T-helper 2 cell treated with Interferon-gamma antibody and Interleukin-4, amounts not matched to agents 100 ng/mL and 5 ng/mL, for 36 hours (primary cell): ENCODE results near the gene SDK1. TPM values are rescaled to one million over a fixed set of nuclear protein-coding genes. Genes with fewer than 3 reads are reported as not detected.
"Not testable (repeated sequence)": the region's sequence is repeated elsewhere in the genome, so short reads cannot be mapped to it uniquely, and the experiment has no call there.

ENCODE experiments used
- intact Hi-C: fragments of 100-400 bp; cut with micrococcal nuclease; formaldehyde crosslinking; loops from one replicate; pipeline ENCODE4 v1.15.1; 2023
- total RNA-seq: library from RNA; stranded (reverse); gene quantifications from 2 replicates; pipeline ENCODE4 v1.2.3, GENCODE V29; 2022

SDK1 gene
- total RNA-seq, 1 donor from 2014 or later = 0.09 TPM

DNA sequence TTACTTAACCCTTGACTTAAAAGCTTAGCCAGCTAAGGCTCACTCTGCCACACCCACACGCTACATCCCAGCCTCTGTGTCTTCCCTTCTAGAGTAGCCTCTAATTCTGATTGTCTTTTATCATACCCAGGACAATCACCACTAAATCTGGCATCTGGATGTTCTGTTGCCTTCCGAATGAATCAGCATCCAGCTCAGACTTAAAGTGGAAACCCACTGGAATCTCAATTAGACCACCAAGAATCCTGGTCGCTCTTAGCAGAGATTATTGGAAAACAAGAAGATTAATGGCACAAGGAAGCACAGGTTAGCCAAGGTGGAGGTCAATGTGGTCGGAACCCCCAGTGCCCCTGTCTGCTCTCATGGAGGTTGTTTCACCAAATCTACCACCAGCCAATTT, 976.9 kb downstream of the SDK1 start:
- intact Hi-C loops = no loop called here

DNA sequence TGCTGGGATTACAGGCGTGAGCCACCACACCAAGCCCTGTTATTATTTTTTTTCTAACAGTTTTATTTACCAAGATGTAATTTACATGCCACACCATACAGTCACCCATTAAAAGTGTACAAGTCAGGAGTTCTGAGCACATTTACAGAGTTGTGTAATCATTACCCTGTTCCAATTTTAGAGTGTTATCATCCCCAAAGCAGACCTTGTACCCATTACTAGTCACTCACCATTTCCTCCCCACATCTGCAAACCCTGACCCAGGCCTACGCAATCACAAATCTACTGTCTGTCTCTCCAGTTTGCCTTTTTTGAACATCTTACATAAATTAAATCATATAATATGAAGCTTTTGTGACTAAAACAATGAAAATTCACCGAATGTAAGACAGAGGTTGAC, 978.2 kb downstream of the SDK1 start:
- intact Hi-C loops = no loop called here

DNA sequence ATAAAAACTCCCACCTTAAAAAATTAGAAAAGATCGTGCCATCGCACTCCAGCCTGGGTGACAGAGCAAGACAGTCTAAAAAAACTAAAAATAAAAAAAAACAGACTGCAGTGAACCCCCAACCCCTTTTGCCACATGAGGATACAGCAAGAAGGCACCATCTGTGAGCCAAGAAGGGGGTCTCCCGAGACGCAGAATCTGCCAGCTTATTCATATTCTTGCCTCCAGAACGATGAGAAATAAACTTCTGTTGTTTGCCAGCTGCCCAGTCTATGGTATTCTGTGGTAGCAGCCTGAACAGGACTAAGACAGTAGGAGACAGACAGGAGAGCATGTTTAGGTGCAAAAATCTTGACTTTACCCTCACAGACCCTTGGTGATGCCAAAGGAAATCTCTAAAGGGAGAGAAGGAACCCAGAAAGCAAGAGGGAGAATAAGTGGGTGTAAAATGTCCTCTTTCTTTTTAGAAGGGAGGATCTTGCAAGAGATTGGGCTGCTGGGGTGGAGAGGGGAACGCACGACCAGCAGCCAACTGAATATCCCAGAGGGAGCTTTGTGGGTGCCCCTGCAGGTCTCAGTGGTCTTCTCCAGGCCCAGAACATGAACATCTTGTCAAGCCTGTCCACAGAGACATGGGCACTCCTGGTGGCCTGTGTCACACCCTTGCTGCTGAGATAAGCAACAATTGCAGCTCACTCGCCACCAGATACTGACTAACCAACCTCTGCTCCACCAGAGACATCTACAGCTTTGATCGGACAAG, 980.4 kb downstream of the SDK1 start:
- intact Hi-C loops = no loop called here

DNA sequence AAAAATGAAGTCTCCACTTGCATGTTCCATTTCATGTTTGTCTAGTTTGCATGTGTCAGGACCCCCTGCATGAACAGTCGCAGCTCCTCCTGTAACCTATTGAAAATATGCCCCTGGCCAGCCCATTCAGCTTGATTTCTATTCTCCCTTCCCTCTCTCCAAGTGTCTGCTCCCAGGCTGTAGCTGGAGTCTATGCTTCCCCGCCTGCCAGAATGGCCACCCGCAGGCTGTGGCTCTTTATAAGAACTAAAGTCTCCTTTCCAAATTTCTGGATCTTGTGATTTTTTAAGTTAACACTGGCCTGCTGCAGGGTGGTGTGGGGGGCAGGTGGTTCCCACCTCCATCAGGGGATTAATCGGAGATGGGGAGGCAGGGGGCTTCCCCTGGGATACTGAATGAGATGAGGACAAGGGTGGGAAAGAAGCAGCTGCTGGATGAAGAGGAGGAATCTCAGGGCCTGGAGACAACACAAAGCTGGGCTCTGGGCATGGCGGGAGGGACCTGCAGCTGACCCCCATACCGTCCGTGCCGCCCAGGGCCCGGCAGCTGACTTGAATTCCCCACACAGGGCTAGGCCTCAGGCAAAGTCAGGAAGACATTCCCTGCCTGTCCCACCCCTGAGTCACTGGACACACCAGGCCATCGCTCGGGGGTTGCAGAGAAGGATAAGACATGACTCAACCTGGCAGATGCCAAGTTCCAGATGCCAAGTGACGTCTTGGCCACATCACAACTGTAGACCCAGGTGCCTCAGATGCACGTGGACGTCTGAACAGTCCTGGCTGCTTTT, 981.6 kb downstream of the SDK1 start:
- intact Hi-C loops = no loop called here

DNA sequence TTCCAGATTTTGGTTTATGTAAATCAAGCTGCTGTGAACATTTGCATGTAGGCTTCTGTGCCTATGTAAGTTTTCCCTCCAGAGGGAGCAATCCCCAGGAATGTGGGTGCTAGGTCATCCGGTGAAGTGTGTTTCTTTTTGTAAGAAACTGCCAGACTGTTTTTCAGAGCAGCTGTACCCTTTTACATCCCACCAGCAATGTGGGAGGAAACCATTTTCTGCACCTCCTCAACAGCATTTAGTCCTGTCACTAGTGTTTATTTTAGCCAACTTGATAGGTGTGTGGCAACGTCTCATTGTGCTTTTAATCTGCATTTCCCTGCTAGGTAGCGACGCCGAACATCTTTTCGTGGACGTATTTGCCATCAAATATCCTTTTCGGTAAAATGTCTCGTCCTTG, 985.3 kb downstream of the SDK1 start:
- intact Hi-C loops = no loop called here

DNA sequence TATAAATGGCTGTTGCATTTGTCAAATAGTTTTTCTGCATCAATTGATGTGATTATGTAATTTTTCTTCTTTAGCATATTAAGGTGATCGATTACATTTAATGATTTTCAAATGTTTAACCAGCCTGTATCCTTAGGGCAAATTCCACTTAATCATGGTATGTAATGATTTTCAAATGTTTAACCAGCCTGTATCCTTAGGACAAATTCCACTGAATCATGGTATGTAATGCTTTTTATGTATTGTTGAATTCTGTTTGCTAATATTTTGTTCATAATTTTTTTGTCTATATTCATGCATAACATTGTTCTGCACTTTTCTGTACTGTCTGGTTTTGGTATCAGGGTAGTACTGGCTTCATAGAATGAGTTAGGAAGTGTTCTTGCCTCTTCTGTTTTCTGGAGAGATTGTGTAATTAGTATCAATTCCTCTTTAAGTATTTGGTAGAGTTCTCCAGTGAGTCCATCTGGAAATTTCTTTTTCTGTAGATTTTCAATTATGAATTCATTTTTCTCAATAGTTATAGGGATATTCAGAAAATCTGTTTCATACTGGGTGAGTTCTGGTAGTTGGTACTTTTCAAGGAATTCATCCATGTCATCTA, 987.8 kb downstream of the SDK1 start:
- intact Hi-C loops = no loop called here

DNA sequence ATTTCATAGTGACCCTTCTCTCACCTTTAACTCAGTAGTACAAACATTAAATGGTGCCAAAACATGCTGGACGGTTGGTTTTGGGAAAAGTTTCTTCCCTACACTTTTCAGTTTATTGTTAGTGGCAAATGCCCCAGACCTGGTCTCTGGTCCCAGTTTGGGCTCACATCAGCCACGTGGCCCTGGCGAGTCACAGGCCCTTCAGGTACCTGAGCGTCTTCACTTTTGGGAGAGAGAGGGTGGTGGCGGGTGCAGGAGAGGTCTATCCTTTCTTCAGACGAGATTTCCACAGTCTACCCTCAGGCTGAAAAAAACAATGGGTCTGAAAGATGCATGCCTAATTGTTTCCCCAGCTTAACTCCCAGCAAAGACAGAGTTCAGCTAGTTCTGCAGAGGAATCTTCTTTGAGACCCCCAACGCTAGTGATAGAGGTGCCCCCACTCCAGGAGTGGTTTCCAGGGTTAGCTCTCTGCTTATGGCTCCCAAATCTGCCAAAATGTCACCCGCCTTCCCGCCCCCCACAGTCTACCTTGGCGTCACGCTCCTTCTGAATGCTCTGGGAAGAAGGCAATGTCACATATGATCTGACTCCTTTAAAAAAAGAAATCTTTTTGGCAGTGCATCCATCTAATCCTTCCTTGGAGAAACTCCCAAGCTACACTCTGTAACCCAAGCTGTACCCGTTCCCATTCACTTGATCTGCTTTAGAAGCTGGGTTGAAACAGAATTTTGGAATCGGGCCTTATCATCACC, 996.3 kb downstream of the SDK1 start:
- intact Hi-C loops = no loop called here

DNA sequence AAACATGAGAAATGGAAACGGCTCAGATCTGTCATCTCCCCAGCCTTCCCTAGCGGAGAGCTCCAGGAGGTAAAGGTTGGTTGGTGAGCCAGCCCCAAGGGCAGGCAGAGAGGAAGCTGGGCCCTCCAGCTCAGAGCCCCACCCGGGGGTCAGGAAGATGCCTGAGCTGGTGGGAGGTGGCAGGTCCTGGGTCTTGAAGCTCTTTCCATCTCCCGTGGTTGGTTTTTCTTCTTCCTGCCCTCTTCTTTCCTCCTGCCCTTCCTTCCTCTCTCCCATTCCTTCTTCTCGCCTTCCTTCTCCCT, 996.8 kb downstream of the SDK1 start:
- intact Hi-C loops = no loop called here

DNA sequence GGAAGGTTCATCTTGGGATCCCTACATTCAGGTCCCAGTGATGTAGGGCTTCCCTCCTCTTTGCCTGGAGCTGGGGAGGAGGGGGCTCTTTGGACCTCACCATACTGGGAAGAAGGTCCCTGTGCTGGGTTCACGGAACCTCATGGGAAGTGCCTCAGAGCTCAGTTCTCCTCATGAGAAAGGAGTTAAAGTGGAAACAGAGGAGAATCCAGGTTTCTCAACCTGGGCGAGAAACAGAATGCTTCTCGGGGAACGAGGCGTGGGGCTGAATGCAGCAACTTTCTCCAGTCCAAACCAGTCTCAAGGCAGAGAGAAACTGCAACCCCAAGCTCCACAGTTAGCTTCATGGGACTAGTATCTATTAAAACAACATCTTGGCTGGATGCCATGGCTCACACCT, 998.4 kb downstream of the SDK1 start:
- intact Hi-C loops = no loop called here

DNA sequence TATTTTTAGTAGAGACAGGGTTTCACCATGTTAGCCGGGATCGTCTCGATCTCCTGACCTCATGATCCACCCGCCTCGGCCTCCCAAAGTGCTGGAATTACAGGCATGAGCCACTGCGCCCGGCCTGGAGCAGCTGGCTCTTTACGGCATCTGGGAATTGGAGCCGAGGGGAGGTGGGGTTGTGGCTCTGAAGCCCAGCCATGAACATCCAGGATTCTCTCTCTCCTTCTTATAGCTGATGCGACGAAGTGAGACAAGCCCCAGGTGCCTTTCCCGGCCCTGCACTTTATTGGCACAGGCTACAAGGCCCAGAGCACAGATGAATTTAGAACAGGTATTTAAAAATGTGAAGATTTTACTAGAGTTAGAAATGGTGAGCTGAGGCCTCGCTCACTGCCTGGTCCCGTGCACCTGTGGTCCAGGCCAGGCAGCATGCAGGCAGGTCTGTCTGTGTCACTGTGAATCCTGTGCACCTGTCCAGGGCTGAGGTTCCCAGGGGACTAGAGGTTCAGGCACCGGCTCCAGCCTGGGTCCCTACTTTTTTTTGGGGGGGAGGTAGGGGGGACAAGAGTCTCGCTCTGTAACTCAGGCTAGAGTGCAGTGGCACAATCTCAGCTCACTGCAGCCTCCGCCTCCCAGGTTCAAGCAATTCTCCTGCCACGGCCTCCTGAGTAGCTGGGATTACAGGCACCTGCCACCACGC, 1001.3 kb downstream of the SDK1 start:
- intact Hi-C loops = no loop called here

DNA sequence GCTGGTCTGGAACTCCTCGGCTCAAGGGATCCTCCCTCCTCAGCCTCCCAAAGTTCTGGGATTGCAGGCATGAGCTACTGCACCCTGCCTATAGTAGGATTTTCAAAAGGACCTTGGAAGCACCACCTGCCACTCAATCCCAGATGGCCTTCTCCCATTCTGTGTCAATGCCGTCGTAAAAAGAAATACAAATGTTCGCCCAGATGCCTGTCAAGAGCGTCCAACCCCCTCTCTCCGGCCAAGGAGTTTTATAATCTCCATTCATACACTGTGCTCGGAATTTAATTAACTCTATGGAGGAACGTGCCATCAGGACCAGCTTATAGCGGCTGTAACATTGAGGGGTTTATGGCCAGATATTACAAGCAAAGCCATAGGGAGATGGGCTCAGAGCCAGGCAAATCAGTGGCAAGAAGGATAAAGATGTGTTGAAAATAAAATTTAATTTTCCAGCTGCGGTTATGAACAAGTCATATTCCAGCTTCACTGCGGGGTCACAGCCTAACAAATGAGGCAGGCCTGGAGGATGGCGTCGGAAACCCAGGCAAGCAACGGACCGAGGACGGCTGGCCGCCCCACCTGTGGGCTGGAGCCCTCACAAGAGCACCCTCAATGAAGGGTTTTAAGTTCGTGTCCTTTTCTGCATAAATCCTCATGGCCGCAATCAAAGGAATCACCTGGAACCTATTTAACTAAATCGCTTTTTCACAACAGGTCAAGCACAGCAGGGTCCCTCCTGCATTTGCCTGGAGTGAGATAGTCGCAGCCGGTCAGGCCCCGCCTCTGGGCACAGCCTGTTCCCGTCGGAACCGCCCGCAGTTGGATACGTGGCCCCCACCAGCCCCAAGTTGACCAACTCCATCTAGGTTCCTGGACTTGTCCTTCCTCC, 1006.5 kb downstream of the SDK1 start:
- intact Hi-C loops = no loop called here

DNA sequence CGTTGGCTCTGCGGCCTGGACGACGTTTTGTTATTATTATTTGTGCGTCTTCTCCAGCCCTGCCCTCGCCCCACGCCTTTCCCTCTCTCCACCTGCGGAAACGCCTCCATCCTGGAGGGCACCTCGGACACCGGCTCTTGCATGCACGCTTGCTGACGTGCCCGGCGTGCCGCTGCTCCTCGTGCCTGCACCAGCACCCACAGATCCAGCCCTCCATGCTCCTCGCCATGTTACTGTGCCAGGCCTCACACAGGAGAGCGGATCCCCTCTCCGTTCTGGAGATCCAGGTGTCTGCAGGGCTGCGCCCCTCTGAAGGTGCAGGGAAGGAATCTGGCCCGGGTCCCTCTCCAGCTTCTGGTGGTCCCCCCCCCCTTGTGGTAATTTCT, 1007.1 kb downstream of the SDK1 start:
- intact Hi-C loops = no loop called here

DNA sequence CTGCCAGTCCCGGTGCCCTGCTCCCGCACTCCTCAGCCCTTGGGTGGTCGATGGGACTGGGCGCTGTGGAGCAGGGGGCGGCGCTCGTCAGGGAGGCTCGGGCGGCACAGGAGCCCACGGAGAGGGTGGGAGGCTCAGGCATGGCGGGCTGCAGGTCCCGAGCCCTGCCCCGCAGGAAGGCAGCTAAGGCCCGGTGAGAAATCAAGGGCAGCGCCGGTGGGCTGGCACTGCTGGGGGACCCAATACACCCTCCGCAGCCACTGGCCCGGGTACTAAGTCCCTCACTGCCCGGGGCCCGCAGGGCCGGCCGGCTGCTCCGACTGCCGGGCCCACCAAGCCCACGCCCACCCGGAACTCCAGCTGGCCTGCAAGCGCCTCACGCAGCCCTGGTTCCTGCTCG, 1012.9 kb downstream of the SDK1 start:
- intact Hi-C loops = not testable (repeated sequence)

DNA sequence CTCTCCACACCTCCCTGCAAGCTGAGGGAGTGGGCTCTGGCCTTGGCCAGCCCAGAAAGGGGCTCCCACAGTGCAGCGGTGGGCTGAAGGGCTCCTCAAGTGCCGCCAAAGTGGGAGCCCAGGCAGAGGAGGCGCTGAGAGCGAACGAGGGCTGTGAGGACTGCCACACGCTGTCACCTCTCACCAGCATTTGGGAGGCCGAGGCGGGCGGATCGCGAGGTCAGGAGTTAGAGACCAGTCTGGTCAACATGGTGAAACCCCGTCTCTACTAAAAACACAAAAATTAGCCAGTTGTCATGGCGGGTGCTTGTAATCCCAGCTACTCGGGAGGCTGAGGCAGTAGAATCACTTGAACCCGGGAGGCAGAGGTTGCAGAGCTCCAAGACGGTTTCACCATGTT, 1013.3 kb downstream of the SDK1 start:
- intact Hi-C loops = not testable (repeated sequence)
